SU-DHL-6 (cell line): ENCODE results near the gene ATF6B.

ENCODE experiments used
- H2AFZ ChIP-seq: fragments of 200-600 bp; sonication (generic); 2 replicates; pipeline ENCODE4 v1.6.1; 2014; ENCODE audit warnings: low read depth, mild to moderate bottlenecking, moderate library complexity, mixed read lengths, antibody characterized with exemption, low read length; ENCODE audit not compliant: severe bottlenecking
- H3F3A ChIP-seq: fragments of 200-600 bp; shearing (Covaris generic); 2 replicates; pipeline ENCODE4 v1.6.0; 2016; ENCODE audit warnings: antibody characterized with exemption, mild to moderate bottlenecking; ENCODE audit not compliant: insufficient read depth
- H3K27ac ChIP-seq: fragments of 200-600 bp; sonication (generic); 2 replicates; pipeline ENCODE4 v1.5.1; 2016; ENCODE audit warnings: low read depth, mild to moderate bottlenecking, low read length, moderate library complexity, mixed read lengths
- H3K27me3 ChIP-seq: fragments of 200-600 bp; sonication (generic), shearing (Covaris generic); 2 replicates; pipeline ENCODE4 v1.6.0; 2014; ENCODE audit warnings: mild to moderate bottlenecking, low read length
- H3K36me3 ChIP-seq: fragments of 200-600 bp; sonication (generic); 2 replicates; pipeline ENCODE4 v1.6.1; 2014; ENCODE audit warnings: mild to moderate bottlenecking, low read length, mixed read lengths
- H3K4me2 ChIP-seq: fragments of 300-600, 200-600 bp; shearing (Covaris generic), sonication (generic); 2 replicates; pipeline ENCODE4 v1.6.0; 2014; ENCODE audit warnings: low read length, low read depth, mild to moderate bottlenecking; ENCODE audit not compliant: poor library complexity, severe bottlenecking
- H3K4me3 ChIP-seq: fragments of 200-600 bp; sonication (generic); 2 replicates; pipeline ENCODE4 v1.5.1; 2014; ENCODE audit warnings: antibody characterized with exemption, low read length, mild to moderate bottlenecking, mixed read lengths; ENCODE audit not compliant: insufficient read depth, poor library complexity, severe bottlenecking
- H3K79me2 ChIP-seq: fragments of 200-600 bp; sonication (generic); 2 replicates; pipeline ENCODE4 v1.6.1; 2014; ENCODE audit warnings: mild to moderate bottlenecking, low read length, moderate library complexity; ENCODE audit not compliant: insufficient read depth
- H3K9ac ChIP-seq: fragments of 200-600 bp; sonication (generic); 2 replicates; pipeline ENCODE4 v1.7.0; 2014; ENCODE audit warnings: mild to moderate bottlenecking, low read length
- H3K9me2 ChIP-seq: fragments of 200-600 bp; sonication (generic); replicated peaks from 2 replicates; pipeline ENCODE4 v1.6.1; 2014; ENCODE audit warnings: low read length; ENCODE audit not compliant: insufficient read depth
- H3K9me3 ChIP-seq: fragments of 200-600 bp; sonication (generic); 2 replicates; pipeline ENCODE4 v1.6.1; 2014; ENCODE audit warnings: low read length, mixed read lengths; ENCODE audit not compliant: insufficient read depth
- H4K20me1 ChIP-seq: fragments of 200-600 bp; sonication (generic); 2 replicates; pipeline ENCODE4 v1.6.1; 2014; ENCODE audit warnings: low read depth, mild to moderate bottlenecking, antibody characterized with exemption, low read length, moderate library complexity, mixed read lengths
- CTCF ChIP-seq: fragments of 200-600 bp; sonication (generic); IDR thresholded peaks from one replicate; pipeline ENCODE4 v1.5.1; 2017; ENCODE audit warnings: antibody characterized with exemption, mild to moderate bottlenecking, low read length, moderate library complexity; ENCODE audit not compliant: insufficient read depth, poor library complexity, severe bottlenecking
- EZH2phosphoT487 ChIP-seq: fragments of 200-600 bp; sonication (generic), shearing (Covaris generic); conservative IDR thresholded peaks from 2 replicates; pipeline ENCODE4 v1.6.1; 2018; ENCODE audit warnings: mild to moderate bottlenecking, antibody characterized with exemption, low read length, moderate library complexity, mixed read lengths

Gene ATF6B

GRCh38 chr6:32173051-32173727, 45.1 kb upstream of the ATF6B start:
- no peak overlapping the region for H2AFZ ChIP-seq
- no peaks in the 10 kb centered on the region for H4K20me1 ChIP-seq
- no peaks in the 10 kb centered on the region for H3K27me3 ChIP-seq
- H3K9ac ChIP-seq, result no peak overlapping the region
- no peak overlapping the region for H3K27ac ChIP-seq
- no peak overlapping the region for H3K4me2 ChIP-seq
- H3K4me3 ChIP-seq, result no peak overlapping the region
- peaks cover 16% of the 10 kb centered on the region for H3F3A ChIP-seq
- no peaks in the 10 kb centered on the region for H3K9me3 ChIP-seq
- peaks cover 19% of the 10 kb centered on the region for H3K79me2 ChIP-seq
- H3K9me2 ChIP-seq, result no peaks in the 10 kb centered on the region
- H3K36me3 ChIP-seq, result no peaks in the 10 kb centered on the region
- TF ChIP-seq EZH2phosphoT487, result no peak

GRCh38 chr6:32171234-32171633, 43.2 kb upstream of the ATF6B start:
- Histone ChIP-seq H3K36me3 (no peaks in the 10 kb centered on the region), H3K9ac (no peak overlapping the region), H3K27me3 (no peaks in the 10 kb centered on the region), H4K20me1 (no peaks in the 10 kb centered on the region), H3K4me3 (no peak overlapping the region), H3K27ac (no peak overlapping the region), H2AFZ (no peak overlapping the region), H3K9me2 (no peaks in the 10 kb centered on the region), H3F3A (peaks cover 1% of the 10 kb centered on the region), H3K79me2 (peaks cover 19% of the 10 kb centered on the region), H3K9me3 (no peaks in the 10 kb centered on the region), H3K4me2 (no peak overlapping the region)
- TF ChIP-seq CTCF (no peak), EZH2phosphoT487 (no peak)

DNA sequence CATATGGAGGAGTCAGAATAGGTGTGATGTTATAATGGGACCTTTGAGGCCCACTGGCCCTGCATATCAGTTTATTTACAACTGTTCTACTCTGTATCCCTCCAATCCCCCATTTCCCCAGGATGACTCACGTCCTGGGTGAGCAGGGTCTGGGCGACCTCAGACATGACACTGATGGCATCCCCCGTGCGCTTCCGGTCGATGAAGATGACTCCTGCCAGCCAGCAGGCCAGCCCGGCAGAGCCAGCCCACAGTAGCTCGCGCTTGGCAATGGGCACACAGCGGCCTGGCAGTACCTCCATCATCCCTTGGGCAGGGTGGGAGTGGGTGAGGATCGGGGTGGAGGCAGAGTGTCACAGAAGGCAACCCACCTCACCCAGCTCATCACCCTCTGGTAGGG, 42.2 kb upstream of the ATF6B start:
- no peaks in the 10 kb centered on the region for H3K9me2 ChIP-seq
- TF ChIP-seq EZH2phosphoT487, result no peak
- TF ChIP-seq CTCF, result no peak
- H3K79me2 ChIP-seq, result peaks cover 14% of the 10 kb centered on the region
- no peak overlapping the region for H2AFZ ChIP-seq
- H4K20me1 ChIP-seq, result no peaks in the 10 kb centered on the region
- H3K27me3 ChIP-seq, result no peaks in the 10 kb centered on the region
- H3K4me2 ChIP-seq, result no peak overlapping the region
- H3K36me3 ChIP-seq, result no peaks in the 10 kb centered on the region
- H3K4me3 ChIP-seq, result no peak overlapping the region
- no peak overlapping the region for H3K27ac ChIP-seq
- H3F3A ChIP-seq, result no peaks in the 10 kb centered on the region
- no peaks in the 10 kb centered on the region for H3K9me3 ChIP-seq
- no peak overlapping the region for H3K9ac ChIP-seq

DNA sequence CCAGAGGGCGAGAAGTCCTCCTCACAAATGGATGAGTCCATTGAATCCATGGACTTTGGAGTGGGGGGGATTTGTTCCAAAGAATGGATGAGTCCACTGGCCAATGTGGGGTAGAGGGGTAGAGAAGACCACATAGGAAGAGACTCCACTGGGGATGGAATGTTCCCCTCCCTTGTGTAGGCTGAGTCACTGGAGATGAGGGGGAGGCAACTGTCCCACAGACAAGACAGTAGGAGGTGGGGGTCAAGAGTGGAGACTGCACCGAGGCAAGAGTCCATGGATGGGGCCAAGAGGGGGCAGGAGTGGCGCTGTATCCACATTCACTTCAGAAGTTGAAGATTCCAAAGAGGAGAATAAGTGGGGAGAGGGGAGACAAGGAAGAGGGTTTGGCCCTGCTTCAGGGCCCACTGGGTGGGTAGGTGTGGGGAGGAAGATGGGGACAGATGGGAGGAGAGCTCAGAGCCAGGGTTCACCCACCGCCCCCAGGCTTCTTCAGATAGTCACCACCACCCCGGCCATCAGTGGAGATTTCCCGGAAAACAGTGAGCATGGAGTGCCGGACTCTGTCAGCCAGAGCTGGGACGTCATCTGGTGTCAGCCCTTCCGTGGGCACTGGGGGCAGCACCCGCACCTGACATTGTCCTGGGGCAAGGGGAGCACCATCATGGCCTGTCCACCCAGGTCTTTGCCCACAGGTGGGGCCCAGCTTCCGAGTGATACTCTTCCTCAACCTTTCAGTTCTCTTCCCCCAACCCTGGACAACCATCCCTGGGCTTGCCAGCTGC, 41.0 kb upstream of the ATF6B start:
- Histone ChIP-seq H3K4me2 (no peak overlapping the region), H3K27me3 (no peaks in the 10 kb centered on the region), H3K36me3 (no peaks in the 10 kb centered on the region), H3K9me3 (no peaks in the 10 kb centered on the region), H3K9ac (no peak overlapping the region), H3K9me2 (no peaks in the 10 kb centered on the region), H3K79me2 (peaks cover under 1% of the 10 kb centered on the region; the same call in 1 of the 2 replicates), H3K4me3 (no peak overlapping the region), H3F3A (no peaks in the 10 kb centered on the region), H2AFZ (no peak overlapping the region), H4K20me1 (no peaks in the 10 kb centered on the region), H3K27ac (no peak overlapping the region)
- TF ChIP-seq EZH2phosphoT487 (no peak), CTCF (no peak)
